Left lung (tissue), 10 donors: Measurements from ENCODE around the gene TIMELESS. TPM values are rescaled to one million over a fixed set of nuclear protein-coding genes. Genes with fewer than 3 reads are reported as not detected.
"Not testable (repeated sequence)": the region's sequence is repeated elsewhere in the genome, so short reads cannot be mapped to it uniquely, and the experiment has no call there.

Experiments
- ATAC-seq: fragments of 200-7000 bp; cut with Tn5 transposase; one replicate; pipeline ENCODE4 v1.9.1; 2020; ENCODE audit warnings: moderate library complexity
- DNase-seq, 4 donors: peaks; one replicate each; pipeline ENCODE4 v3.0.0-alpha.2; 2013 to 2020
- H3K27ac ChIP-seq, 2 donors: fragments of 200-600 bp; sonication (generic) in 1 of 2; one replicate each; pipeline versions ENCODE4 v1.5.0 to v1.8.0; 2020 to 2021
- H3K27me3 ChIP-seq, 2 donors: fragments of 200-600 bp; sonication (generic) in 1 of 2; one replicate each; pipeline versions ENCODE4 v1.5.0 to v1.8.0; 2020 to 2021
- H3K36me3 ChIP-seq, 2 donors: fragments of 200-600 bp; sonication (generic) in 1 of 2; one replicate each; pipeline versions ENCODE4 v1.5.0 to v1.8.0; 2020 to 2021
- H3K4me1 ChIP-seq, 2 donors: fragments of 200-600 bp; one replicate each; pipeline ENCODE4 v1.8.0; 2021
- H3K4me3 ChIP-seq, 2 donors: fragments of 200-600 bp; sonication (generic) in 1 of 2; one replicate each; pipeline versions ENCODE4 v1.5.0 to v1.8.0; 2020 to 2021; ENCODE audit warnings: mild to moderate bottlenecking in 1 of 2
- H3K9me3 ChIP-seq, 2 donors: fragments of 200-600 bp; sonication (generic) in 1 of 2; one replicate each; pipeline versions ENCODE4 v1.5.0 to v1.8.0; 2020 to 2021
- intact Hi-C, 2 donors: fragments of 100-400 bp; cut with DNase I; formaldehyde crosslinking; loops; one replicate each; pipeline versions ENCODE4 v1.11.2 to v1.14.2; 2022
- polyA plus RNA-seq, 6 donors: library from polyadenylated mRNA; unstranded; fragments of 120-200 nt; gene quantifications; one replicate each; pipeline ENCODE4 v1.2.1, GENCODE V29; 2013; ENCODE audit not compliant: insufficient read length in 6 of 6
- total RNA-seq, 2 donors: library from RNA; stranded (reverse); fragmentation: NEBNext Ultra II Directional; extraction: Animal tissue kit (Norgen Biotek cat#: 25700); gene quantifications; one replicate each; pipeline ENCODE4 v1.2.1, GENCODE V29; 2021
- TF ChIP-seq, protein P1 (sequence below), 2 donors: fragments of 200-600 bp; sonication (generic) in 1 of 2; IDR thresholded peaks; one replicate each; pipeline versions ENCODE4 v1.5.0 to v1.8.0; 2021; ENCODE audit warnings: antibody characterized with exemption in 2 of 2
- donor health status: DM: no; HTN: yes; CAD: no.
- donor health status: DM: no; HTN: no; CAD: no.

Gene TIMELESS
- total and polyA plus RNA-seq, 8 donors: 15.0 to 38.0 (median 30.5) TPM

DNA sequence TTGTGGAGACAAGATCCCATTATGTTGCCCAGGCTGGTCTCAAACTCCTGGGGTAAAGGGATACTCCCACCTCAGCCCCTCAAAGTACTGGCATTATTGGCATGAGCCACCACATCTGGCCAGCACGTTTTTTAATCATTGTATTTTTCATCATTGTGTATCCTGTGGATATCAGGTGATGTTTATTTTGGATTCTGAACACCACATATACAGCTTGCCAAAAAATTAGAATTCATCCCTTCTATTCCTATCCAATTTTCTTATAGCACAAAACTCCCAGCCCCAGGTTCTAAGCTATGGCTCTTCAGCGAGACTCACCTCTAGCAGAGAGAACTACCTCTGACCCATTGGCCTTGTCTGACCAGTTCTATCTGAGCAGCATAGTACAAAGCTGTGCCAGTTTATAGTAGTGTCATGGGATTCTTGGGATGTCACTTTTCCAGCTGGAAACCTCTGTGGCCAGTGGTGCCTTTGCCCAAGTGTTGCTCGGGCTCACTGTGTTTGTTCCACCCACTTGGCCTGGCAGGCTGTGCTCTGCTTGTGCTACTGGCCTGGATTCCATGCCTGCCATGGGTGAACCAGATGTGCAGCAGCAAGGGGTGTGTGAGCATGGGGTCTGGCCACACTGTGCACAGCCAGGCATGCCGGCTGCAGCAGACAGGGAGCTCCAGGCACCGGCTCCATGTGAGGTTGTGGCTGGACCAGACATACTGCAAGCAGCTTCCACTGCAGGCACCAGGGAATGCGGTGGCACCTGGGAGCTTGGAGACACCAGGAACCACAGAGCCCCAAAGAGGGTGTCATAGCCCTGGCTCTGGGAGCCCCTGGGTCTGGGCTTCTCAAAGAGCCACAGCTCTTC, 37.2 kb downstream of the TIMELESS start:
- intact Hi-C loops: no loop called here
- H3K36me3 ChIP-seq: peaks cover 0 to 12% of the 10 kb centered on the region in 2 donors
- H3K4me3 ChIP-seq: no peak overlapping the region
- H3K4me1 ChIP-seq: no peaks in the 10 kb centered on the region
- H3K27me3 ChIP-seq: no peaks in the 10 kb centered on the region
- TF ChIP-seq, protein P1, sequence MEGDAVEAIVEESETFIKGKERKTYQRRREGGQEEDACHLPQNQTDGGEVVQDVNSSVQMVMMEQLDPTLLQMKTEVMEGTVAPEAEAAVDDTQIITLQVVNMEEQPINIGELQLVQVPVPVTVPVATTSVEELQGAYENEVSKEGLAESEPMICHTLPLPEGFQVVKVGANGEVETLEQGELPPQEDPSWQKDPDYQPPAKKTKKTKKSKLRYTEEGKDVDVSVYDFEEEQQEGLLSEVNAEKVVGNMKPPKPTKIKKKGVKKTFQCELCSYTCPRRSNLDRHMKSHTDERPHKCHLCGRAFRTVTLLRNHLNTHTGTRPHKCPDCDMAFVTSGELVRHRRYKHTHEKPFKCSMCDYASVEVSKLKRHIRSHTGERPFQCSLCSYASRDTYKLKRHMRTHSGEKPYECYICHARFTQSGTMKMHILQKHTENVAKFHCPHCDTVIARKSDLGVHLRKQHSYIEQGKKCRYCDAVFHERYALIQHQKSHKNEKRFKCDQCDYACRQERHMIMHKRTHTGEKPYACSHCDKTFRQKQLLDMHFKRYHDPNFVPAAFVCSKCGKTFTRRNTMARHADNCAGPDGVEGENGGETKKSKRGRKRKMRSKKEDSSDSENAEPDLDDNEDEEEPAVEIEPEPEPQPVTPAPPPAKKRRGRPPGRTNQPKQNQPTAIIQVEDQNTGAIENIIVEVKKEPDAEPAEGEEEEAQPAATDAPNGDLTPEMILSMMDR (IDR thresholded peaks at IDR 0.05): no peak
- no peaks in the 10 kb centered on the region for H3K9me3 ChIP-seq
- H3K27ac ChIP-seq: no peak overlapping the region
- ATAC-seq: no peak
- no peak for DNase-seq

GRCh38 chr12:56410768-56411167, 38.5 kb downstream of the TIMELESS start:
- H3K4me3 ChIP-seq: no peak overlapping the region
- intact Hi-C loops: no loop called here
- DNase-seq (no peak), ATAC-seq (no peak)
- no peaks in the 10 kb centered on the region for H3K9me3 ChIP-seq
- no peaks in the 10 kb centered on the region for H3K4me1 ChIP-seq
- TF ChIP-seq, protein P1 (IDR thresholded peaks at IDR 0.05): no peak
- H3K36me3 ChIP-seq: peaks cover 0 to 5% of the 10 kb centered on the region in 2 donors
- no peak overlapping the region for H3K27ac ChIP-seq
- no peaks in the 10 kb centered on the region for H3K27me3 ChIP-seq

- peaks cover 0 to 3% of the 10 kb centered on the region in 2 donors for H3K36me3 ChIP-seq
- intact Hi-C loops: no loop called here
- ATAC-seq (no peak), DNase-seq (no peak)
- no peaks in the 10 kb centered on the region for H3K27me3 ChIP-seq
- no peak overlapping the region for H3K4me3 ChIP-seq
- no peaks in the 10 kb centered on the region for H3K9me3 ChIP-seq
- TF ChIP-seq, protein P1 (IDR thresholded peaks at IDR 0.05): no peak
- H3K4me1 ChIP-seq: no peaks in the 10 kb centered on the region
- no peak overlapping the region for H3K27ac ChIP-seq
Measured at GRCh38 chr12:56408799-56409417, 40.3 kb downstream of the TIMELESS start.

DNA sequence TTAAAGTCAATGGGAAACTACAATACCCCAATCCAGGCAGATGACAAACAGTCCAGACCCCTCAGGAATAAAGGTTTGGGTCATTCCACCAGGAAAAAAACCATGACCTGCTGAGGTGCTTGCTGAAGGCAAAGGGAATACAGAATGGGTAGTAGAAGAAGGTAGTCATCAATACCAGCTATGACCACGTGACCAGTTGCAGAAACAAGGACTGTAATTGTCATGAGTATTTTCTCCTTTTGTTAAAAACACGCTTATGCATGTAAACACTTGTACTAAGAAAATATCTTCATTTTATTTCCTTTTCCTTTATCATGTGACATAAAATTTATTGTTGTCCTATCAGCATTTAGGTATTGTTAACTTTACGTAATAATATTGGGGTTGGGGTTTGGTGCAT, 45.0 kb downstream of the TIMELESS start:
- H3K4me3 ChIP-seq, H3K27ac ChIP-seq, H3K36me3 ChIP-seq, H3K4me1 ChIP-seq, H3K27me3 ChIP-seq, DNase-seq, ATAC-seq, intact Hi-C loops, H3K9me3 ChIP-seq: not testable (repeated sequence)

DNA sequence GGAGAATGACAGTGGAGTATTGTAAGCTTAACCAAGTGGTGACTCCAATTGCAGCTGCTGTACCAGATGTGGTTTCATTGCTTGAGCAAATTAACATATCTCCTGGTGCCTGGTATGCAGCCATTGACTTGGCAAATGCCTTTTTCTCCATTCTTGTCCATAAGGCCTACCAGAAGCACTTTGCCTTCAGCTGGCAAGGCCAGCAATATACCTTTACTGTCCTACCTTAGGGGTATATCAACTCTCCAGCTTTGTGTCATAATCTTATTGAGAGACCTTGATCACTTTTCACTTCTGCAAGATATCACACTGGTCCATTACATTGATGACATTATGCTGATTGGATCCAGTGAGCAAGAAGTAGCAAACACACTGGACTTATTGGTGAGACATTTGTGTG, 47.6 kb downstream of the TIMELESS start:
- H3K36me3 ChIP-seq, ATAC-seq, H3K27me3 ChIP-seq, intact Hi-C loops, H3K4me3 ChIP-seq, H3K4me1 ChIP-seq, DNase-seq, H3K27ac ChIP-seq: not testable (repeated sequence)
- peaks cover 0 to 16% of the 10 kb centered on the region in 2 donors for H3K9me3 ChIP-seq

DNA sequence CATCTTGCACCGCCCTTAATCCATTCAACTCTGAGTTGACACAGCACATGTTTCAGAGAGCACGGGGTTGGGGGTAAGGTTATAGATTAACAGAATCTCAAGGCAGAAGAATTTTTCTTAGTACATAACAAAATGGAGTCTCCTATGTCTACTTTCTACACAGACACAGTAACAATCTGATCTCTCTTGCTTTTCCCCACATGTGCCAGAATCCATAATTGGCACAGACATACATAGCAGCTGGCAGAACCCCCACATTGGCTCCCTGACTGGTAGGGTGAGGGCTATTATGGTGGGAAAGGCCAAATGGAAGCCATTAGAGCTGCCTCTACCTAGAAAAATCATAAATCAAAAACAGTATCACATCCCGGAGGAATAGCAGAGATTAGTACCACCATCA, 48.1 kb downstream of the TIMELESS start:
- intact Hi-C loops, ATAC-seq, H3K27me3 ChIP-seq, H3K36me3 ChIP-seq, DNase-seq, H3K4me1 ChIP-seq, H3K27ac ChIP-seq, H3K4me3 ChIP-seq: not testable (repeated sequence)
- H3K9me3 ChIP-seq: peaks cover 0 to 16% of the 10 kb centered on the region in 2 donors

DNA sequence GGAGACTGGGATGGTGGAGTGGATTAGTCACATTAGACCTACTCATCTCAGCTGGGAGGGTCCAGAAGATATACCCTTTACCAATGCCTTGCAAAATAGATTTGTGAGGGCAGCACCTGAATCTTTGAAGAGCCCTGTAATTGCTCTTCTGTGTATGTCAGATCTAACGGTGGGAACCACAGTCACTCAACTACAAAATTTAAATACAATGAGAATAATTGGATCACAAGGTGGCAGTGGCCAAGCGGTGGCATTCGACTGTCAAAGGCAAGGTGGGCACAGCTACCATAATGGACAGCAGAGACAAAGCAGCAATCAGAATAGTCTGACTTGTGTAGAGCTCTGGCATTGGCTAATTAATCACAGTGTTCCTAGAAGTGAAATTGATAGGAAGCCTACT, 49.8 kb downstream of the TIMELESS start:
- ATAC-seq, H3K27me3 ChIP-seq, DNase-seq, H3K4me3 ChIP-seq, H3K27ac ChIP-seq, H3K36me3 ChIP-seq, intact Hi-C loops, H3K4me1 ChIP-seq: not testable (repeated sequence)
- H3K9me3 ChIP-seq: peaks cover 0 to 16% of the 10 kb centered on the region in 2 donors
